LNCaP clone FGC (cell line): ENCODE measurements around the gene WSCD1.

Source experiments
- DNase-seq: peaks from one replicate; pipeline ENCODE4 v3.0.0-alpha.2; 2011; ENCODE audit warnings: low read depth
- H3K4me3 ChIP-seq: 2 replicates; pipeline ENCODE4 v1.5.1; 2011; ENCODE audit warnings: mild to moderate bottlenecking, low read depth, low read length, control low read depth
- CTCF ChIP-seq: IDR thresholded peaks from 2 replicates; pipeline ENCODE4 v1.5.1; 2012; ENCODE audit warnings: mild to moderate bottlenecking; ENCODE audit not compliant: control insufficient read depth, insufficient read depth; ENCODE audit errors: extremely low read depth

Gene WSCD1

GRCh38 chr17:6098050-6098822, 28.1 kb downstream of the WSCD1 start:
- TF ChIP-seq CTCF = no peak
- DNase-seq = no peak

GRCh38 chr17:6098823-6099180, 28.6 kb downstream of the WSCD1 start:
- no peak for DNase-seq
- H3K4me3 ChIP-seq = no peak overlapping the region
- no peak for TF ChIP-seq CTCF

More at GRCh38 chr17:6098050-6098822, 28.1 kb downstream of the WSCD1 start:
- H3K4me3 ChIP-seq = no peak overlapping the region

GRCh38 chr17:6099492-6099891, 29.3 kb downstream of the WSCD1 start:
- DNase-seq = no peak
- no peak for TF ChIP-seq CTCF

GRCh38 chr17:6100146-6100545, 30.0 kb downstream of the WSCD1 start:
- H3K4me3 ChIP-seq = no peak overlapping the region
- no peak for TF ChIP-seq CTCF
- DNase-seq = no peak

More at GRCh38 chr17:6099492-6099891, 29.3 kb downstream of the WSCD1 start:
- no peak overlapping the region for H3K4me3 ChIP-seq

GRCh38 chr17:6100891-6101500, 30.8 kb downstream of the WSCD1 start:
- no peak for DNase-seq
- no peak for TF ChIP-seq CTCF
- H3K4me3 ChIP-seq = no peak overlapping the region

GRCh38 chr17:6101706-6102105, 31.5 kb downstream of the WSCD1 start:
- no peak for DNase-seq
- no peak overlapping the region for H3K4me3 ChIP-seq
- TF ChIP-seq CTCF = no peak
